Measurements from ENCODE around the gene ADAMTS7. TPM values are rescaled to one million over a fixed set of nuclear protein-coding genes. Genes with fewer than 3 reads are reported as not detected.

The ADAMTS7 gene
- polyA plus RNA-seq, 1 donor from 2014 or later = 31.5 TPM

DNA sequence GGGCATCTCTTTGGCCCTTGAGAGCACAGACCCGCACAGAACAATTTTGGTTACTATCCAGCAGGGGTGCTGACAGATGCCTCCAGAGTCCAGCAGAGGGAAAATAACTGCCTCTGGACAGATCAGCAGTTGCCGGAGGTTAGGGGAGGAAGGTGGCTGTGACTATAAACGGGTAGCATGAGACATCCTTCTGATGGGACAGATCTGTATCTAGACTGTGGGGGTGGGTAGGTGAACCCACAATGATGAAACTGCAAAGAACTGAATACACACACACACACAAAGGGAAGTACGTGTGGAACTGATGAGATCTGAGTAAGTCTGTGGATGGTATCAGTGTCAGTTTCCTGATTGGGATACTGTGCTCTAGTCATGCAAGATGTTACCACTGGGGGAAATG, 21.2 kb downstream of the ADAMTS7 start:
- H3K9me2 ChIP-seq (ENCODE audit: insufficient read depth, low read length) = no peaks in the 10 kb centered on the region
- no peak overlapping the region for H3K4me2 ChIP-seq (ENCODE audit: low read length)
- H3K79me2 ChIP-seq (replicated peaks; ENCODE audit: insufficient read depth, low read length) = no peaks in the 10 kb centered on the region
- no peaks in the 10 kb centered on the region for H3K9me3 ChIP-seq (ENCODE audit: low read length)
- H3K4me3 ChIP-seq (ENCODE audit: low read length) = no peak overlapping the region
- TF ChIP-seq POLR2AphosphoS5 (IDR thresholded peaks at IDR 0.05) = no peak
- TF ChIP-seq MXI1 (conservative IDR thresholded peaks at IDR 0.05; ENCODE audit: poor library complexity, severe bottlenecking) = no peak
- no peak for TF ChIP-seq TAF1 (IDR thresholded peaks at IDR 0.05; ENCODE audit: low read depth)
- no peak for TF ChIP-seq RAD21 (conservative IDR thresholded peaks at IDR 0.05)
- TF ChIP-seq EZH2 (IDR thresholded peaks at IDR 0.05; ENCODE audit: borderline replicate concordance, insufficient read depth, low read length, poor library complexity, severe bottlenecking) = no peak
- TF ChIP-seq, protein P1, sequence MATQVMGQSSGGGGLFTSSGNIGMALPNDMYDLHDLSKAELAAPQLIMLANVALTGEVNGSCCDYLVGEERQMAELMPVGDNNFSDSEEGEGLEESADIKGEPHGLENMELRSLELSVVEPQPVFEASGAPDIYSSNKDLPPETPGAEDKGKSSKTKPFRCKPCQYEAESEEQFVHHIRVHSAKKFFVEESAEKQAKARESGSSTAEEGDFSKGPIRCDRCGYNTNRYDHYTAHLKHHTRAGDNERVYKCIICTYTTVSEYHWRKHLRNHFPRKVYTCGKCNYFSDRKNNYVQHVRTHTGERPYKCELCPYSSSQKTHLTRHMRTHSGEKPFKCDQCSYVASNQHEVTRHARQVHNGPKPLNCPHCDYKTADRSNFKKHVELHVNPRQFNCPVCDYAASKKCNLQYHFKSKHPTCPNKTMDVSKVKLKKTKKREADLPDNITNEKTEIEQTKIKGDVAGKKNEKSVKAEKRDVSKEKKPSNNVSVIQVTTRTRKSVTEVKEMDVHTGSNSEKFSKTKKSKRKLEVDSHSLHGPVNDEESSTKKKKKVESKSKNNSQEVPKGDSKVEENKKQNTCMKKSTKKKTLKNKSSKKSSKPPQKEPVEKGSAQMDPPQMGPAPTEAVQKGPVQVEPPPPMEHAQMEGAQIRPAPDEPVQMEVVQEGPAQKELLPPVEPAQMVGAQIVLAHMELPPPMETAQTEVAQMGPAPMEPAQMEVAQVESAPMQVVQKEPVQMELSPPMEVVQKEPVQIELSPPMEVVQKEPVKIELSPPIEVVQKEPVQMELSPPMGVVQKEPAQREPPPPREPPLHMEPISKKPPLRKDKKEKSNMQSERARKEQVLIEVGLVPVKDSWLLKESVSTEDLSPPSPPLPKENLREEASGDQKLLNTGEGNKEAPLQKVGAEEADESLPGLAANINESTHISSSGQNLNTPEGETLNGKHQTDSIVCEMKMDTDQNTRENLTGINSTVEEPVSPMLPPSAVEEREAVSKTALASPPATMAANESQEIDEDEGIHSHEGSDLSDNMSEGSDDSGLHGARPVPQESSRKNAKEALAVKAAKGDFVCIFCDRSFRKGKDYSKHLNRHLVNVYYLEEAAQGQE (IDR thresholded peaks at IDR 0.05; ENCODE audit: borderline replicate concordance) = no peak
- TF ChIP-seq, protein P2, sequence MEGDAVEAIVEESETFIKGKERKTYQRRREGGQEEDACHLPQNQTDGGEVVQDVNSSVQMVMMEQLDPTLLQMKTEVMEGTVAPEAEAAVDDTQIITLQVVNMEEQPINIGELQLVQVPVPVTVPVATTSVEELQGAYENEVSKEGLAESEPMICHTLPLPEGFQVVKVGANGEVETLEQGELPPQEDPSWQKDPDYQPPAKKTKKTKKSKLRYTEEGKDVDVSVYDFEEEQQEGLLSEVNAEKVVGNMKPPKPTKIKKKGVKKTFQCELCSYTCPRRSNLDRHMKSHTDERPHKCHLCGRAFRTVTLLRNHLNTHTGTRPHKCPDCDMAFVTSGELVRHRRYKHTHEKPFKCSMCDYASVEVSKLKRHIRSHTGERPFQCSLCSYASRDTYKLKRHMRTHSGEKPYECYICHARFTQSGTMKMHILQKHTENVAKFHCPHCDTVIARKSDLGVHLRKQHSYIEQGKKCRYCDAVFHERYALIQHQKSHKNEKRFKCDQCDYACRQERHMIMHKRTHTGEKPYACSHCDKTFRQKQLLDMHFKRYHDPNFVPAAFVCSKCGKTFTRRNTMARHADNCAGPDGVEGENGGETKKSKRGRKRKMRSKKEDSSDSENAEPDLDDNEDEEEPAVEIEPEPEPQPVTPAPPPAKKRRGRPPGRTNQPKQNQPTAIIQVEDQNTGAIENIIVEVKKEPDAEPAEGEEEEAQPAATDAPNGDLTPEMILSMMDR (IDR thresholded peaks at IDR 0.05; ENCODE audit: poor library complexity, severe bottlenecking) = no peak
- no peak for TF ChIP-seq EP300 (conservative IDR thresholded peaks at IDR 0.05; ENCODE audit: poor library complexity, severe bottlenecking)
- TF ChIP-seq SMC3 (conservative IDR thresholded peaks at IDR 0.05; ENCODE audit: poor library complexity) = no peak
- no peaks in the 10 kb centered on the region for H4K20me1 ChIP-seq (ENCODE audit: insufficient read depth)
- no peak overlapping the region for H3K9ac ChIP-seq (ENCODE audit: low read length)
- H3K36me3 ChIP-seq (ENCODE audit: insufficient read depth, low read length) = peaks cover 8% of the 10 kb centered on the region
- H2AFZ ChIP-seq (ENCODE audit: low read depth, low read length) = no peak overlapping the region
- no peaks in the 10 kb centered on the region for H3K27me3 ChIP-seq (ENCODE audit: insufficient read depth, low read depth, low read length)
- H3F3A ChIP-seq (ENCODE audit: insufficient read depth, low read length, poor library complexity, severe bottlenecking) = no peaks in the 10 kb centered on the region
- H3K27ac ChIP-seq (ENCODE audit: low read length) = no peak overlapping the region

DNA sequence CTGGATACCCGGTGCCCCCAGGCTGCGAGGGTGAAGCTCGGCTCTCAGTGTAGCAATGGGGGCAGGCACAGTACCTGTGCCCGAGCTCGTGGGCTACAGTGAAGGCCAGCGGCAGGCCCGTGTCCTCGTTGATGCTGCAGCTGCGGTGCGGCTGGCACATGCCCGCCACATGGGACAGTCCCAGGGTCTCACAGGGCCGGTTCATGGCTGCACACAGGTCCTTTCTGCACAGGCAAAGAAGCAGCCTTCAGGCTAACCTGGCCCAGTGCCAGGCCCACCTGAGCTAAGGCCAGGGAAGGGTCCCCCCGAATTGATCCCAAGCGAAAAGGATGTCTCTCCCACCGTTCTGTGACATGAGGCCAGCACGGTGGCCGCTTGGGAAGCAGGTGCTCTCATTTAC, 21.6 kb downstream of the ADAMTS7 start:
- no peaks in the 10 kb centered on the region for H3K9me2 ChIP-seq (ENCODE audit: insufficient read depth, low read length)
- H3K36me3 ChIP-seq (ENCODE audit: insufficient read depth, low read length) = peaks cover 8% of the 10 kb centered on the region
- no peaks in the 10 kb centered on the region for H3K79me2 ChIP-seq (replicated peaks; ENCODE audit: insufficient read depth, low read length)

More for the DNA sequence above, 21.6 kb downstream of the ADAMTS7 start:
- Histone ChIP-seq H3K27me3 (ENCODE audit: insufficient read depth, low read depth, low read length) (no peaks in the 10 kb centered on the region), H3K27ac (ENCODE audit: low read length) (no peak overlapping the region), H3F3A (ENCODE audit: insufficient read depth, low read length, poor library complexity, severe bottlenecking) (no peaks in the 10 kb centered on the region), H2AFZ (ENCODE audit: low read depth, low read length) (no peak overlapping the region), H3K9ac (ENCODE audit: low read length) (no peak overlapping the region), H4K20me1 (ENCODE audit: insufficient read depth) (no peaks in the 10 kb centered on the region), H3K4me3 (ENCODE audit: low read length) (no peak overlapping the region), H3K4me2 (ENCODE audit: low read length) (no peak overlapping the region), H3K9me3 (ENCODE audit: low read length) (no peaks in the 10 kb centered on the region)
- no peak for TF ChIP-seq MXI1 (conservative IDR thresholded peaks at IDR 0.05; ENCODE audit: poor library complexity, severe bottlenecking)
- no peak for TF ChIP-seq EP300 (conservative IDR thresholded peaks at IDR 0.05; ENCODE audit: poor library complexity, severe bottlenecking)
- no peak for TF ChIP-seq RAD21 (conservative IDR thresholded peaks at IDR 0.05)
- no peak for TF ChIP-seq POLR2AphosphoS5 (IDR thresholded peaks at IDR 0.05)
- TF ChIP-seq, protein P2 (IDR thresholded peaks at IDR 0.05; ENCODE audit: poor library complexity, severe bottlenecking) = no peak
- TF ChIP-seq, protein P1 (IDR thresholded peaks at IDR 0.05; ENCODE audit: borderline replicate concordance) = no peak
- TF ChIP-seq EZH2 (IDR thresholded peaks at IDR 0.05; ENCODE audit: borderline replicate concordance, insufficient read depth, low read length, poor library complexity, severe bottlenecking) = no peak
- no peak for TF ChIP-seq SMC3 (conservative IDR thresholded peaks at IDR 0.05; ENCODE audit: poor library complexity)
- TF ChIP-seq TAF1 (IDR thresholded peaks at IDR 0.05; ENCODE audit: low read depth) = no peak

Data from neural cell (in vitro differentiated cells).